Right lung (tissue), 5 donors: ENCODE results near the gene SH3PXD2A. TPM values are rescaled to one million over a fixed set of nuclear protein-coding genes. Genes with fewer than 3 reads are reported as not detected.
A peak's percentile ranks its signal among the peaks of the same experiment; 100 is the strongest.
"Not testable (repeated sequence)": the region's sequence is repeated elsewhere in the genome, so short reads cannot be mapped to it uniquely, and the experiment has no call there.

ENCODE experiments used
- DNase-seq, 2 donors: peaks; one replicate each; pipeline ENCODE4 v3.0.0-alpha.2; 2013
- polyA plus RNA-seq, 5 donors: library from polyadenylated mRNA; unstranded; fragments of 120-200 nt; gene quantifications; one replicate each; pipeline versions ENCODE4 v1.2.1 to v1.2.3, GENCODE V29; 2013; ENCODE audit warnings: inconsistent platforms in 1 of 5, low replicate concordance in 1 of 5; ENCODE audit not compliant: insufficient read length in 5 of 5, insufficient read depth in 1 of 5

Gene SH3PXD2A
- polyA plus RNA-seq, 5 donors, result 77.6 to 101 (median 84.0) TPM

GRCh38 chr10:103648251-103648635 is 207.1 kb downstream of the SH3PXD2A start:
- DNase-seq, result peak in 1 of 2 donors; percentile 45

- DNase-seq, result no peak
Observed at GRCh38 chr10:103646304-103646703, 209.1 kb downstream of the SH3PXD2A start.

- no peak for DNase-seq
Observed at GRCh38 chr10:103645141-103646054, 210.0 kb downstream of the SH3PXD2A start.

- no peak for DNase-seq
Observed at GRCh38 chr10:103643381-103643780, 212.0 kb downstream of the SH3PXD2A start.

DNA sequence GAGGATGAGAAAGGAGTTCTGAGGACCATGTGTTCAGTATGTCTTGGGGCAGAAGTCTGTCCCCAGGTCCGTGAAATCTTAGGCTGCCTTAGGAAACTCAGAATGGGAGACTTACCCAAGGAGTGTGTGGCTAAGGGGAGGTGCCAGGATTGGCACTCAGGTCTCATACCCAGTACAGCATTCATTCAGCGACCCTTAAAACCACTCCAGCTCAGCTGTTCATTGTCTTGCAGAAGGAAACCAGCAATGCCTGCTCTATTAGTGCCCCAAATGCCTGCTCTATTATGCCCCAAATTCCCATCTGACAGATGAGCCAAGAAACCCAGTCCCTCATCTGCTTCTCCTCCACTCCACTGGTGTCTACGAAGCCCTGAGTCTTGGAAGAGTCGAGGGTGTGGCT is 214.1 kb downstream of the SH3PXD2A start:
- no peak for DNase-seq

- peak in 1 of 2 donors; percentile 34 for DNase-seq
Observed at GRCh38 chr10:103640436-103641181, 214.8 kb downstream of the SH3PXD2A start.

GRCh38 chr10:103638948-103639347 is 216.4 kb downstream of the SH3PXD2A start:
- no peak for DNase-seq

GRCh38 chr10:103637927-103638557 is 217.3 kb downstream of the SH3PXD2A start:
- peak in 1 of 2 donors; percentile 26 for DNase-seq

DNA sequence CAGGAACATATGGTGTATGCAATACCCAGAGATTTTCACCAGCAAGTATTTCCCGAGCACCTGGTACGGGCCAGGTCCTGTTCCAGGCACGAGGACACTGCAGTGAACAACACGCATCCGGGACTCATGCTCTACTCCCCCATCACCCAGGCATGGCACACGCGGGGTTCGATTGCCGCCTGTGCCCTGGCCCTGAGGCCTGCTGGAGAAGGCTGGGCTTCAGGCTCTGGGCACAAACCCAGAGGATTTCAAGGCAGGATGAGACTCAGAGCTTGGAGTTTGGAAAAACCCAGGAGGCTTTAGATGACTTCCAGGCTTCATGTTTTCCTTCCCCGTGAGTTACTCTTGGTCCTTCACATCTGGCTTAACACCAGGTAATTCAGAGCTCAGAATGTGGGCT is 218.4 kb downstream of the SH3PXD2A start:
- no peak for DNase-seq

- DNase-seq, result no peak
Observed at GRCh38 chr10:103636492-103636891, 218.9 kb downstream of the SH3PXD2A start.

DNA sequence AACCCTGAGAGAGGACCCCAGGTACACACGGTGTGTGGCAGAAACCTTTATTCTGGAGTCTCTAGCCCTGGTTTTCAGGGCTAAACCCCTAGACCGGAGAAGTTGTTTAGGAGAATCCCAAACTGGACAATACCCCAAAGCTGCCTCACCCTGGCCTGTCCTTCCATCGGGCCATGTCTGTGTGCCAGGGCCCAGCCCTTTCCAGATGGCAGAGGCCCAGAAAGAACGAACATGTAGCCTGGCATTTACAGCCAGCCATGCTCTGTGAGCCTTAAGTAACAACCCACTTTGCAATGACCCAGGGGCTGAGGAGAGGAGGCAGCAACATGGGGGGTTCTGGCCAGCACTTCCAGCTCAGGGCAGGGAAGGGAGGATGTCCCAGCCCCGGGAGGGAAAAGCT is 219.8 kb downstream of the SH3PXD2A start:
- no peak for DNase-seq

DNA sequence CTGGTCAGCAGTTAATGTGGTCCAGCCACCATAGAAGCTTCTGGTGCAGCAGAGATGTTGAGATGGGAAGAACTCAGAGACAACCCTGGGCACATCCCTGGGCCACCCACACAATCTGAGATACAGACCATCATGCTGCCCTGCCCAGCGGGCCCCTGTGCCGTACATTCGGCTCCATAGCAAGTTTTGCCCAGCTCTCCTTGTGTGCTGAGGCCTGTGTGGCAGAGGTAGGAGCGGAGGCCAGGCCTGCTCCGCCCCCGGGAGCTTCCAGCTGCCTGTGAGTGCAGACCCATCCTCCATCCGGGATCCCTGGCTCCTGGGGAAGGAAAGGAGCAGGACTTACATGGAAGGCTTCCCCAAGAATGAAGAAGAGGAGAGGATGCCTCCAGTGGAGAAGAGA is 221.5 kb downstream of the SH3PXD2A start:
- DNase-seq, result no peak

- DNase-seq, result not testable (repeated sequence)
Observed at GRCh38 chr10:103632871-103633270, 222.5 kb downstream of the SH3PXD2A start.

GRCh38 chr10:103632247-103632642 is 223.1 kb downstream of the SH3PXD2A start:
- DNase-seq, result no peak

DNA sequence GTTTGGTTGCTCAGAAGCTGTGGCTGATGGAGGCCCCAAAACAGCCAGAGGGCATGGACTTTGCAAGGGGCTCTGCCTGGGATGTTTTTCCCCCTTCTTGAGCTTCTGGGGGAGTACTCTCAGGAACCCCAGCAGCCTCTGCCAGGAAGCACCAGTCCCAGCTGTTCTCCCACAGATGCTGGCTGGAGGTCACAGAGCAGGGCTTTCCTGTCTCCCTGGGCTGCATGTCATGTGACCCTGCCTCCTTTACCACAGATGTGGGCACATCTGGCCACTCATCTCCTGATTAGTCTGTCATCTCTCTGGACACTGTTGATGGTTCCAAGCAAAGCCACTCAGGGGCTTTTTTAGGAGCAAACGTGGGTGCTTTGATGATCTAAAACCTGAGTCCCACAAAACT is 225.2 kb downstream of the SH3PXD2A start:
- DNase-seq, result no peak

GRCh38 chr10:103629581-103629980 is 225.8 kb downstream of the SH3PXD2A start:
- DNase-seq, result no peak

- no peak for DNase-seq
Observed at GRCh38 chr10:103627893-103628292, 227.5 kb downstream of the SH3PXD2A start.

GRCh38 chr10:103627111-103627892 is 228.1 kb downstream of the SH3PXD2A start:
- no peak for DNase-seq

- no peak for DNase-seq
Observed at GRCh38 chr10:103626178-103626577, 229.2 kb downstream of the SH3PXD2A start.

- DNase-seq, result no peak
Observed at GRCh38 chr10:103622935-103623574, 232.3 kb downstream of the SH3PXD2A start.

- DNase-seq, result no peak
Observed at GRCh38 chr10:103622286-103622685, 233.1 kb downstream of the SH3PXD2A start.
